ENCODE results near the gene WEE2. TPM values are rescaled to one million over a fixed set of nuclear protein-coding genes. Genes with fewer than 3 reads are reported as not detected.

The WEE2 gene
- total and polyA plus RNA-seq, 8 donors, result 0.02 to 0.19 (median 0.12) TPM; not detected in 5

DNA sequence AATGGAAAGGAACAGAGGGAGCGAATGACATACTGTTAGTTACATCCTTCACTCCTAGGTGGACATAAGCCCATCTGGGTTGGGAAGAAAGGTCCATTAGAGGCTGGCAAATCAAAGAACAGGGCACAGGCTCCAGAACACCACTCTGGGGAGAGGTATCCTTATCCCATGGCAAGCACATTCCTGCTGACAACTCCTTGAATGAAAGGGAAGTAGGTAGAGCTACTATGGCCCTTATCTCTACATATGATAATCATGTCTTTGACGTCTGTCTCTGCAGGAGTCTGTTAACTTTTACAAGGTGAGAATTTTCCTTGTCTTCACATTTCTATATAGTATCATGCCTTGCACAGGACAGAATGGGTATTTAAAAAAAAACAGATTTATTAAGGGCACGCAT, 16.6 kb upstream of the WEE2 start:
- WGBS, 2 donors, result 76 to 79% methylated on average over 3 of the region's 3 CpGs
- no peak overlapping the region for H3K4me3 ChIP-seq
- FAIRE-seq (no peak), DNase-seq (no peak), ATAC-seq (no peak)
- H3K27me3 ChIP-seq, result no peaks in the 10 kb centered on the region
- no peaks in the 10 kb centered on the region for H3K9me3 ChIP-seq
- H3K4me1 ChIP-seq, result peaks cover 14 to 26% (median 23%) of the 10 kb centered on the region in 3 donors
- intact Hi-C loops (cut with DNase I), result no loop called here
- TF ChIP-seq, protein P1, sequence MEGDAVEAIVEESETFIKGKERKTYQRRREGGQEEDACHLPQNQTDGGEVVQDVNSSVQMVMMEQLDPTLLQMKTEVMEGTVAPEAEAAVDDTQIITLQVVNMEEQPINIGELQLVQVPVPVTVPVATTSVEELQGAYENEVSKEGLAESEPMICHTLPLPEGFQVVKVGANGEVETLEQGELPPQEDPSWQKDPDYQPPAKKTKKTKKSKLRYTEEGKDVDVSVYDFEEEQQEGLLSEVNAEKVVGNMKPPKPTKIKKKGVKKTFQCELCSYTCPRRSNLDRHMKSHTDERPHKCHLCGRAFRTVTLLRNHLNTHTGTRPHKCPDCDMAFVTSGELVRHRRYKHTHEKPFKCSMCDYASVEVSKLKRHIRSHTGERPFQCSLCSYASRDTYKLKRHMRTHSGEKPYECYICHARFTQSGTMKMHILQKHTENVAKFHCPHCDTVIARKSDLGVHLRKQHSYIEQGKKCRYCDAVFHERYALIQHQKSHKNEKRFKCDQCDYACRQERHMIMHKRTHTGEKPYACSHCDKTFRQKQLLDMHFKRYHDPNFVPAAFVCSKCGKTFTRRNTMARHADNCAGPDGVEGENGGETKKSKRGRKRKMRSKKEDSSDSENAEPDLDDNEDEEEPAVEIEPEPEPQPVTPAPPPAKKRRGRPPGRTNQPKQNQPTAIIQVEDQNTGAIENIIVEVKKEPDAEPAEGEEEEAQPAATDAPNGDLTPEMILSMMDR (IDR thresholded peaks at IDR 0.05), result no peak
- H3K27ac ChIP-seq, result no peak overlapping the region
- no peaks in the 10 kb centered on the region for H3K36me3 ChIP-seq

DNA sequence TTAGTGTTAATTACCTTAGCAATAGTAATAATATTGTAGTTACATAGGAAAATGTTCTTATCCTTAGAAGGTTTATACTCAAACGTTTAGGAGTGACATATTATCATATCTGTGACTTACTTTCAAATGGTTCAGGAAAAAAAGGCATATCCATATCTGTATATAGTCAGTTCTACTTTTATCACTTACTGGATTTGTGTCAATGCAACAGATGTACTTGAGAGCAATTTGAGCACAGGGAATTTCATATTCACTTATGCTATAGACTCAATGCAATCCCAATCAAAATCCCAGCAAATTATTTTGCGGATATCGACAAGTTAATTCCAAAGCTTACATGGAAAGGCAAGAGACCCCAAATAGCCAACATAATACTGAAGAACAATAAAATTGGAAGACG, 16.2 kb upstream of the WEE2 start:
- TF ChIP-seq, protein P1 (IDR thresholded peaks at IDR 0.05), result no peak
- Histone ChIP-seq H3K4me1 (peaks cover 19 to 30% (median 28%) of the 10 kb centered on the region in 3 donors), H3K36me3 (no peaks in the 10 kb centered on the region), H3K4me3 (no peak overlapping the region), H3K27me3 (no peaks in the 10 kb centered on the region), H3K9me3 (no peaks in the 10 kb centered on the region), H3K27ac (no peak overlapping the region)
- WGBS, 2 donors, result 83 to 84% methylated on average over 4 of the region's 4 CpGs
- no peak for FAIRE-seq
- ATAC-seq, result no peak
- no peak for DNase-seq
- intact Hi-C loops (cut with DNase I), result no loop called here

DNA sequence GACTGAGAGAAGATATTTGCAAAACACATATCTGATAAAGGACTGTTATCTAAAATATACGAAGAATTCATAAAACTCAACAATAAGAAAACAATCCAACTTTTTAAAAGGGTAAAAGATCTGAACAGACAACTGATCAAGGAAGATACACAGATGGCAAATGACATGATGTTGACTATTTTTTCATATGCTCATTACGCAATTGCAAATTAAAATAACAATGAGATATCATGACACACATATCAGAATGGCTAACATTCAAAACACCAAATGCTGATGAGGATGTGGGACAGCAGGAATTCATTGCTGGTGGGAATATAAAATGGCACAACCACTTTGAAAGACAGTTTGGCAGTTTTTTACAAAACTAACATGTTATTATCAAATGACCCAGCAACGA, 15.1 kb upstream of the WEE2 start:
- DNase-seq (no peak), ATAC-seq (no peak), FAIRE-seq (no peak)
- Histone ChIP-seq H3K27ac (no peak overlapping the region), H3K4me3 (no peak overlapping the region), H3K36me3 (no peaks in the 10 kb centered on the region), H3K27me3 (no peaks in the 10 kb centered on the region), H3K9me3 (no peaks in the 10 kb centered on the region), H3K4me1 (peaks cover 24 to 36% (median 36%) of the 10 kb centered on the region in 3 donors)
- intact Hi-C loops (cut with DNase I), result no loop called here
- TF ChIP-seq, protein P1 (IDR thresholded peaks at IDR 0.05), result no peak
- WGBS, 2 donors, result 57 to 62% methylated on average over 3 of the region's 3 CpGs

DNA sequence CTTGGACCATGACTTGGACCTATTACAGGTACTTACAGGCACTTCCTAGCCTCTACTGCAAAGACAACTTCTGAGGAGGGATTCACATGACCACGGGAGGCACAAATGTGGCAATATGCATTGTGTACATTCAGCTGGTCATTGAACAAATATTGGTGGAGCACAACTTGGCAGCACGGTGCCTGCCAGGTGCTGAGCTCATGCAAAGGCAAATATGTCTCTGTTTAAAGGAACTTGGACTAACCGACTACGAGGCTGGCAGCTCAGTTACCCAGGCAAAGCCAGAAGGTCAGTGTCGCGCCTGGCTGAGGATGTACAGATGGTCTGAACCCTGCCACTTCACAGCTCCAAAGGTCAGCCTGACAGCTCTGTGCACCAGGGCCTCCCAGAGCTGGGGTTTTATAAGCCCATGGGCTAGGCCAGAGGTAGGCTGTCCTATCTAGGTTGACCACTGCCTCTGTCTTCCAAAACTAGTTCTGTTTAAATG, 12.3 kb upstream of the WEE2 start:
- Histone ChIP-seq H3K36me3 (no peaks in the 10 kb centered on the region), H3K4me1 (peaks cover 24 to 36% (median 36%) of the 10 kb centered on the region in 3 donors), H3K27ac (peak overlapping the region in 3 of 4 donors; percentile 13 to 54 (median 45)), H3K27me3 (no peaks in the 10 kb centered on the region), H3K4me3 (no peak overlapping the region), H3K9me3 (no peaks in the 10 kb centered on the region)
- intact Hi-C loops (cut with DNase I), result no loop called here
- TF ChIP-seq, protein P1 (IDR thresholded peaks at IDR 0.05), result no peak
- no peak for FAIRE-seq
- peak; percentile 87 to 92 (median 90) for ATAC-seq
- 16 to 23% methylated on average over 6 of the region's 6 CpGs for WGBS, 2 donors
- DNase-seq, result peak; percentile 66 to 82 (median 72)

DNA sequence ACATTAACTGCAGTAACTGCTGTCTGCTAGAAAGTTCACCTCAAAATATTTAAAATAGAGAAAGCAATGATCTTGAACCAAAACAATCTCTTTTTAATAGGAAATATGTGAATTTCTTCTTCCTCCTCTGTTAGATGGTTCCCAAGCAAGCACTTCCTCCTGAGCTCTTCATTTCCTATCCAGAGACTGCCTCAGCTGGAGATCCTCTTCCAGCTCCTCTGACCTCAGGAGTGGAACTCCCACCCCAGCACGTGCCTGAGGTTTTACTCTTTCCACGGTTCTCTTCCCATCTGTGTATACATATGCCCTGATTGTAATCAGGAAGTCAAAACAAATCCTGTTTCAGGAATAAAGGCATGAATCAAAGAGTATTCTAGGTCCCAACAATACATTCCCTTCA, 11.8 kb upstream of the WEE2 start:
- H3K27ac ChIP-seq, result peak overlapping the region in 3 of 4 donors; percentile 13 to 54 (median 45)
- intact Hi-C loops (cut with DNase I), result no loop called here
- DNase-seq, result no peak
- peak in 1 of 4 donors; percentile 9 for ATAC-seq
- no peak overlapping the region for H3K4me3 ChIP-seq
- H3K27me3 ChIP-seq, result no peaks in the 10 kb centered on the region
- no peak for FAIRE-seq
- WGBS, 2 donors, result 23 to 34% methylated on average over 2 of the region's 2 CpGs
- no peaks in the 10 kb centered on the region for H3K36me3 ChIP-seq
- H3K9me3 ChIP-seq, result no peaks in the 10 kb centered on the region
- TF ChIP-seq, protein P1 (IDR thresholded peaks at IDR 0.05), result no peak
- peaks cover 24 to 36% (median 36%) of the 10 kb centered on the region in 3 donors for H3K4me1 ChIP-seq

Data from pancreas (tissue), 10 donors.